Measurements from ENCODE around the gene MAIP1.

GRCh38 chr2:199999166-199999565, 43.8 kb downstream of the MAIP1 start:
- no peak for TF ChIP-seq ATF1 (CRISPR knock-in tag; IDR thresholded peaks at IDR 0.05)
- TF ChIP-seq, protein P1, sequence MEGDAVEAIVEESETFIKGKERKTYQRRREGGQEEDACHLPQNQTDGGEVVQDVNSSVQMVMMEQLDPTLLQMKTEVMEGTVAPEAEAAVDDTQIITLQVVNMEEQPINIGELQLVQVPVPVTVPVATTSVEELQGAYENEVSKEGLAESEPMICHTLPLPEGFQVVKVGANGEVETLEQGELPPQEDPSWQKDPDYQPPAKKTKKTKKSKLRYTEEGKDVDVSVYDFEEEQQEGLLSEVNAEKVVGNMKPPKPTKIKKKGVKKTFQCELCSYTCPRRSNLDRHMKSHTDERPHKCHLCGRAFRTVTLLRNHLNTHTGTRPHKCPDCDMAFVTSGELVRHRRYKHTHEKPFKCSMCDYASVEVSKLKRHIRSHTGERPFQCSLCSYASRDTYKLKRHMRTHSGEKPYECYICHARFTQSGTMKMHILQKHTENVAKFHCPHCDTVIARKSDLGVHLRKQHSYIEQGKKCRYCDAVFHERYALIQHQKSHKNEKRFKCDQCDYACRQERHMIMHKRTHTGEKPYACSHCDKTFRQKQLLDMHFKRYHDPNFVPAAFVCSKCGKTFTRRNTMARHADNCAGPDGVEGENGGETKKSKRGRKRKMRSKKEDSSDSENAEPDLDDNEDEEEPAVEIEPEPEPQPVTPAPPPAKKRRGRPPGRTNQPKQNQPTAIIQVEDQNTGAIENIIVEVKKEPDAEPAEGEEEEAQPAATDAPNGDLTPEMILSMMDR (IDR thresholded peaks at IDR 0.05), result no peak
- TF ChIP-seq, protein P2, sequence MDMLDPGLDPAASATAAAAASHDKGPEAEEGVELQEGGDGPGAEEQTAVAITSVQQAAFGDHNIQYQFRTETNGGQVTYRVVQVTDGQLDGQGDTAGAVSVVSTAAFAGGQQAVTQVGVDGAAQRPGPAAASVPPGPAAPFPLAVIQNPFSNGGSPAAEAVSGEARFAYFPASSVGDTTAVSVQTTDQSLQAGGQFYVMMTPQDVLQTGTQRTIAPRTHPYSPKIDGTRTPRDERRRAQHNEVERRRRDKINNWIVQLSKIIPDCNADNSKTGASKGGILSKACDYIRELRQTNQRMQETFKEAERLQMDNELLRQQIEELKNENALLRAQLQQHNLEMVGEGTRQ (CRISPR knock-in tag; IDR thresholded peaks at IDR 0.05), result no peak
- no peak for TF ChIP-seq GABPB1 (CRISPR knock-in tag; IDR thresholded peaks at IDR 0.05)
- TF ChIP-seq ATF3 (CRISPR knock-in tag; conservative IDR thresholded peaks at IDR 0.05), result no peak
- no peak for TF ChIP-seq ZBTB43 (CRISPR knock-in tag; IDR thresholded peaks at IDR 0.05)
- TF ChIP-seq MAX (CRISPR knock-in tag; IDR thresholded peaks at IDR 0.05), result no peak
- no peak for TF ChIP-seq NFE2L1 (CRISPR knock-in tag; IDR thresholded peaks at IDR 0.05)
- TF ChIP-seq, protein P3, sequence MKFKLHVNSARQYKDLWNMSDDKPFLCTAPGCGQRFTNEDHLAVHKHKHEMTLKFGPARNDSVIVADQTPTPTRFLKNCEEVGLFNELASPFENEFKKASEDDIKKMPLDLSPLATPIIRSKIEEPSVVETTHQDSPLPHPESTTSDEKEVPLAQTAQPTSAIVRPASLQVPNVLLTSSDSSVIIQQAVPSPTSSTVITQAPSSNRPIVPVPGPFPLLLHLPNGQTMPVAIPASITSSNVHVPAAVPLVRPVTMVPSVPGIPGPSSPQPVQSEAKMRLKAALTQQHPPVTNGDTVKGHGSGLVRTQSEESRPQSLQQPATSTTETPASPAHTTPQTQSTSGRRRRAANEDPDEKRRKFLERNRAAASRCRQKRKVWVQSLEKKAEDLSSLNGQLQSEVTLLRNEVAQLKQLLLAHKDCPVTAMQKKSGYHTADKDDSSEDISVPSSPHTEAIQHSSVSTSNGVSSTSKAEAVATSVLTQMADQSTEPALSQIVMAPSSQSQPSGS (CRISPR knock-in tag; IDR thresholded peaks at IDR 0.05; ENCODE audit: borderline replicate concordance, low read depth), result no peak
- TF ChIP-seq JAZF1 (CRISPR knock-in tag; IDR thresholded peaks at IDR 0.05), result no peak
- TF ChIP-seq ZSCAN18 (CRISPR knock-in tag; IDR thresholded peaks at IDR 0.05), result no peak
- no peak for TF ChIP-seq OVOL2 (CRISPR knock-in tag; IDR thresholded peaks at IDR 0.05; ENCODE audit: borderline replicate concordance)
- no peak for TF ChIP-seq ZNF138 (CRISPR knock-in tag; conservative IDR thresholded peaks at IDR 0.05)

All from WTC11 (cell line).